ENCODE results near the gene ALK.

DNA sequence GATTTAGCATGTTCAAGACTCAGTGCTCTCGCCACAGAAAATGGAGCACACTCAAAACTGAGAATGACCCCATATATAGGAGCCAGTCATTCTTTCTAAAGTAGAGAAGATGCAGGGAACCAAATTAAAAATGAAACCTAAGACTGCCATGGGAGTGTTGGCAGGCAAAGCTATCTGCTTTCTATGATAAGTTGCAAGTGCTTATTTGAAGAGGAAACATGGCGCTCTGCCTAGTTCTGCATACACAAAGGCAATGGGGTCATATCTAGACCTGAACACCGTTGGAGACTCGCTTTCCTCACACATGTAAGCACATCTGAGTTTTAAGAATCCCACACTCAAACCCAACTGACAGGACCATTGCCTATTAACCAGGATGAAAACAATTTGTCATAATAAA is 292.5 kb downstream of the ALK start:
- TF ChIP-seq, protein P1, sequence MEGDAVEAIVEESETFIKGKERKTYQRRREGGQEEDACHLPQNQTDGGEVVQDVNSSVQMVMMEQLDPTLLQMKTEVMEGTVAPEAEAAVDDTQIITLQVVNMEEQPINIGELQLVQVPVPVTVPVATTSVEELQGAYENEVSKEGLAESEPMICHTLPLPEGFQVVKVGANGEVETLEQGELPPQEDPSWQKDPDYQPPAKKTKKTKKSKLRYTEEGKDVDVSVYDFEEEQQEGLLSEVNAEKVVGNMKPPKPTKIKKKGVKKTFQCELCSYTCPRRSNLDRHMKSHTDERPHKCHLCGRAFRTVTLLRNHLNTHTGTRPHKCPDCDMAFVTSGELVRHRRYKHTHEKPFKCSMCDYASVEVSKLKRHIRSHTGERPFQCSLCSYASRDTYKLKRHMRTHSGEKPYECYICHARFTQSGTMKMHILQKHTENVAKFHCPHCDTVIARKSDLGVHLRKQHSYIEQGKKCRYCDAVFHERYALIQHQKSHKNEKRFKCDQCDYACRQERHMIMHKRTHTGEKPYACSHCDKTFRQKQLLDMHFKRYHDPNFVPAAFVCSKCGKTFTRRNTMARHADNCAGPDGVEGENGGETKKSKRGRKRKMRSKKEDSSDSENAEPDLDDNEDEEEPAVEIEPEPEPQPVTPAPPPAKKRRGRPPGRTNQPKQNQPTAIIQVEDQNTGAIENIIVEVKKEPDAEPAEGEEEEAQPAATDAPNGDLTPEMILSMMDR (IDR thresholded peaks at IDR 0.05) = no peak
- TF ChIP-seq POLR2A (IDR thresholded peaks at IDR 0.05) (no peak), EP300 (IDR thresholded peaks at IDR 0.05) (no peak), POLR2AphosphoS5 (IDR thresholded peaks at IDR 0.05) (peak in 1 of 4 donors; percentile 35)

Data from sigmoid colon (tissue), 4 donors.